Nephron (organoid): ENCODE measurements around the gene PIK3IP1.
A peak's percentile ranks its signal among the peaks of the same experiment; 100 is the strongest.
"Not testable (repeated sequence)": the region's sequence is repeated elsewhere in the genome, so short reads cannot be mapped to it uniquely, and the experiment has no call there.

Experiments used
- H3K27ac Mint-ChIP-seq, 3 experiments: 2 replicates each; pipeline ENCODE4 v1.8.0; 2020; ENCODE audit warnings: mixed read lengths in 3 of 3, mild to moderate bottlenecking in 2 of 3, moderate library complexity in 1 of 3
- H3K27me3 Mint-ChIP-seq: 2 replicates; pipeline ENCODE4 v1.8.0; 2021; ENCODE audit warnings: low read depth, mild to moderate bottlenecking, moderate library complexity, mixed read lengths
- H3K36me3 Mint-ChIP-seq: 2 replicates; pipeline ENCODE4 v1.8.0; 2020; ENCODE audit warnings: low read depth, mixed read lengths
- H3K4me1 Mint-ChIP-seq: 2 replicates; pipeline ENCODE4 v1.8.0; 2020; ENCODE audit warnings: mixed read lengths
- H3K4me3 Mint-ChIP-seq, 3 experiments: 2 replicates each; pipeline ENCODE4 v1.8.0; 2020; ENCODE audit warnings: mild to moderate bottlenecking in 3 of 3, mixed read lengths in 3 of 3, moderate library complexity in 2 of 3
- H3K9me3 Mint-ChIP-seq: 2 replicates; pipeline ENCODE4 v1.8.0; 2020; ENCODE audit warnings: mixed read lengths
- TF ChIP-seq, protein P1 (sequence below), 3 experiments: fragments of 200-600 bp; sonication (generic); IDR thresholded peaks; one replicate each; pipeline ENCODE4 v1.5.0; 2021; ENCODE audit warnings: antibody characterized with exemption in 3 of 3; ENCODE audit not compliant: unreplicated experiment in 3 of 3

PIK3IP1 gene

DNA sequence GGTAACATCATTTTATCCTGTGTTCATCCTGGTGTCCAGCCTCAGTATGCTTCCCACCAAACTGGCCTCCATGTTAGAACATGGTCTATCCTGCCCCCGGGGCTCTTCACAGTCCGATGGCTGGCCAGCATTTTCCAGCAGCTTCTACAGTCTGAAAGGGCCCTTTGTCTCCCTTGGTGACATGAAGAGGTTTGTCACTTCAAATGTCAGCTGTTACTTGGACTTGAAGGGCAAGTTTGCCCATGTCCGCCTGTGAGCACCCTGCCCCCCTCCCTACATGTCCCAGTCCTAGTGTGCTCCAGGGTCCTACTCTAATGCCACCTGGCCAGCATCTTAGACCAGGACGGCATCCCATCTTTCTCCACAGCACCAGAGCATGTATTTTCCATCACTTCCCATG lies 29.1 kb upstream of the PIK3IP1 start:
- Mint-ChIP-seq H3K27me3 (no peaks in the 10 kb centered on the region), H3K27ac (no peak overlapping the region), H3K4me1 (no peaks in the 10 kb centered on the region), H3K4me3 (no peak overlapping the region), H3K36me3 (peaks cover 27% of the 10 kb centered on the region), H3K9me3 (no peaks in the 10 kb centered on the region)
- TF ChIP-seq, protein P1, sequence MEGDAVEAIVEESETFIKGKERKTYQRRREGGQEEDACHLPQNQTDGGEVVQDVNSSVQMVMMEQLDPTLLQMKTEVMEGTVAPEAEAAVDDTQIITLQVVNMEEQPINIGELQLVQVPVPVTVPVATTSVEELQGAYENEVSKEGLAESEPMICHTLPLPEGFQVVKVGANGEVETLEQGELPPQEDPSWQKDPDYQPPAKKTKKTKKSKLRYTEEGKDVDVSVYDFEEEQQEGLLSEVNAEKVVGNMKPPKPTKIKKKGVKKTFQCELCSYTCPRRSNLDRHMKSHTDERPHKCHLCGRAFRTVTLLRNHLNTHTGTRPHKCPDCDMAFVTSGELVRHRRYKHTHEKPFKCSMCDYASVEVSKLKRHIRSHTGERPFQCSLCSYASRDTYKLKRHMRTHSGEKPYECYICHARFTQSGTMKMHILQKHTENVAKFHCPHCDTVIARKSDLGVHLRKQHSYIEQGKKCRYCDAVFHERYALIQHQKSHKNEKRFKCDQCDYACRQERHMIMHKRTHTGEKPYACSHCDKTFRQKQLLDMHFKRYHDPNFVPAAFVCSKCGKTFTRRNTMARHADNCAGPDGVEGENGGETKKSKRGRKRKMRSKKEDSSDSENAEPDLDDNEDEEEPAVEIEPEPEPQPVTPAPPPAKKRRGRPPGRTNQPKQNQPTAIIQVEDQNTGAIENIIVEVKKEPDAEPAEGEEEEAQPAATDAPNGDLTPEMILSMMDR (IDR thresholded peaks at IDR 0.05; ENCODE audit: unreplicated experiment in 3 of 3) = no peak

DNA sequence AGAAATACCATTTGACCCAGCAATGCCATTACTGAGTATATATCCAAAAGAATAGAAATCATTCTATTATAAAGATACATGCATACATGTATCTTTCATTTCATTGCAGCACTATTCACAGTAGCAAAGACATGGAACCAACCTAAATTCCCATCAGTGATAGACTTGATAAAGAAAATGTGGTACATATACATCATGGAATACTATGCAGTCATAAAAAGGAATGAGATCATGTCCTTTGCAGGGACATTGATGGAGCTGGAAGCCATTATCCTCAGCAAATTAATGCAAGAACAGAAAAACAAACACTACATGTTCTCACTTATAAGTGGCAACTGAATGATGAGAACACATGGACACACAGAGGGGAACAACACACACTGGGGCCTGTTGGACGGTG lies 21.9 kb upstream of the PIK3IP1 start:
- H3K27ac Mint-ChIP-seq, H3K4me3 Mint-ChIP-seq, H3K4me1 Mint-ChIP-seq, H3K36me3 Mint-ChIP-seq, H3K27me3 Mint-ChIP-seq: not testable (repeated sequence)
- H3K9me3 Mint-ChIP-seq = peaks cover 20% of the 10 kb centered on the region

DNA sequence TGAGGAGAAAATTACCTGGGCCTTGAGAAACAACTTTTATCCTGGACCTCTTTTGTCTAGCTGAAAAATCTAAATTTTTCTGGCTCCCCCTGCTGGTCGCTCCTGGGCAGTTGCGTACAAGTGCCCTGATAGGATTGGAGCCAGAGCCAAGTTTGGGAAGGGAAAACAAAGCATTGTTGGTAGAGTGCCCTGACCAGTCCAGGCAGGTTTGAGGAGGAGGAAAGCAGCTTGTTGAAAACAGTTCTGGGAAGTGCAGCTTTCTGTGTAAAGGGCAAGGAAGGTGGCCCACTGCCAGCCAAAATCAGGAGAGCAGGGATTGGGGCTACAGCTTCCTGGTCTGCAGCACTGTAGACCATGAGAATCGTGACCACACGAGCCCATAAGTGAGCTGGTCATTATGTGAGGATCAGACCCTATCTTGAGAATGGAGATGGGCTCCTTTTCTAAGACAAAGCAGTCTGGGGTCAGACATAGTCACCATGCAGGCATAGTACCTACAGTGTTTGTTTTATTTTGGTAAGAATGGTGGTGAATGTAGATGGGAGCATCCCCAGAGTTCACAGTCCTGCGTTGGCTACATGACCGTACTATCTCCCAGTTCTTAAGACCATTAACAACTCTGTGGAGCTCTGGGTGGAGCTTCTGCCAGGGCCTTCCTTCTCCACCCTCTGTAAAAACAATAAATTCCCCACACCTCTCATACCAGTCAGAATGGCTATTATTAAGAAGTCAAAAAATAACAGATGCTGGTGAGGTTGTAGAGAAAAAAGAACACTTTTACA lies 21.3 kb upstream of the PIK3IP1 start:
- TF ChIP-seq, protein P1 (IDR thresholded peaks at IDR 0.05; ENCODE audit: unreplicated experiment in 3 of 3) = peak; percentile 76 to 77 (median 77)
- H3K9me3 Mint-ChIP-seq = peaks cover 20% of the 10 kb centered on the region
- H3K27ac Mint-ChIP-seq = peak overlapping the region; percentile 5 to 53 (median 30)
- H3K36me3 Mint-ChIP-seq = peaks cover 8% of the 10 kb centered on the region
- no peaks in the 10 kb centered on the region for H3K27me3 Mint-ChIP-seq
- H3K4me3 Mint-ChIP-seq = no peak overlapping the region
- peaks cover 5% of the 10 kb centered on the region for H3K4me1 Mint-ChIP-seq

DNA sequence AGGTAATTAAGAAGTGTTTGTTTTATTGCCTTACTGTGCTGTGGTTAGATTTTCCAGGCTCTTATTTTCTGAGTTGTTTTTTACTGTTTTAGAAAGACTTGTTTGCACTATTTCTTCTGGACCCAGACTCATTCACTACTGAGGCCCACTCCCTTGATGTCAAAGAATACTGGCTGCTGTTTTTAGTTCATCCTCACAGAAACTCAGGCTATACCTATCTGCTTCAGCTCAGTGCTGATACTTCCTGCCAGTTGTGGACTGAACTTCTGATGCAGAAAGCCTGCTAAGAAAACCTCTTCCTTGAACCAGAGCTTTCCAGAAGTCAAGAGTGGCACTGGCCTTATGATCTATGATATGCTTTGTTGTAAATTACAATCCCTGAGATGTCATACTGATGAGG lies 15.9 kb upstream of the PIK3IP1 start:
- Mint-ChIP-seq H3K27ac (peak overlapping the region in 1 of 3 experiments; percentile 6), H3K4me1 (peaks cover 1% of the 10 kb centered on the region), H3K4me3 (no peak overlapping the region), H3K27me3 (peaks cover 5% of the 10 kb centered on the region), H3K36me3 (no peaks in the 10 kb centered on the region), H3K9me3 (no peaks in the 10 kb centered on the region)
- TF ChIP-seq, protein P1 (IDR thresholded peaks at IDR 0.05; ENCODE audit: unreplicated experiment in 3 of 3) = no peak

DNA sequence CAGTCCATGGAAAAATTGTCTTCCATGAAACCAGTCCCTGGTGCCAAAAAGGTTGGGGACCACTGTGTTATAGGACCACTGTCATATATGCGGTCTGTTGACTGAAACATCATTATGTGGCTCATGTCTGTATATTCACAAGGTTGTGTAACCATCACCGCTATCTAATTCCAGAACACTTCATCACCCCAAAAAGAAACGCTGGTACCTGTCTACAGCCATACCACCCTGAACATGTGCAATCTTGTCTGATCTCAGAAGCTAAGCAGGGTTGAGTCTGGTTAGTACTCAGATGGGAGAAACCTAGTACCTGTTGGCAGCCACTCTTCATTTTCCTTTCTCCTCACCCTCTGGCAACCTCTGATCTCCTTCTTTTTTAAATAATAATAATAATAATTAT lies 12.9 kb upstream of the PIK3IP1 start:
- TF ChIP-seq, protein P1 (IDR thresholded peaks at IDR 0.05; ENCODE audit: unreplicated experiment in 3 of 3) = no peak
- Mint-ChIP-seq H3K9me3 (no peaks in the 10 kb centered on the region), H3K36me3 (no peaks in the 10 kb centered on the region), H3K4me3 (no peak overlapping the region), H3K27me3 (peaks cover 5% of the 10 kb centered on the region), H3K4me1 (no peaks in the 10 kb centered on the region), H3K27ac (no peak overlapping the region)

DNA sequence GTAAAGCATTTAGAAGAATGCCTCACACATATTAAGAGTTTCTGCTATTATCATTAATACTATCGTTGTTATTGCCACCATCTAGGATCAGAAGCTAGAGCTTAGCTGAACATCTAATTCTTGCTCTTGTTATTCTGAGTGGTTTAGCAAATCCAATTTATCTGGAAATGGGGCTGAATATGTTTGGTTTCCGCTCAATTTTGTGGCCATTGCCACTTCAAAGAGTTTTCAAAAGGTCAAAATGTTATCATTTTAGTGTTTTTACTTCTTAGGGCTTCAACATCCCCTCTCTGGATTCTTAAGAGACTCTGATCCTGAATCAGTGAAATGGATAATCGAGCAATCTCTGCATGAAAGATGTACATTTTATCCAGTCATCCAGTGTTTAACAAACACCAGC lies 10.2 kb upstream of the PIK3IP1 start:
- TF ChIP-seq, protein P1 (IDR thresholded peaks at IDR 0.05; ENCODE audit: unreplicated experiment in 3 of 3) = no peak
- Mint-ChIP-seq H3K4me3 (no peak overlapping the region), H3K27me3 (peaks cover 5% of the 10 kb centered on the region), H3K9me3 (no peaks in the 10 kb centered on the region), H3K4me1 (no peaks in the 10 kb centered on the region), H3K36me3 (no peaks in the 10 kb centered on the region), H3K27ac (no peak overlapping the region)
